Parathyroid adenoma (tissue), 2 donors: ENCODE measurements around the gene AGPAT4.
"Not testable (repeated sequence)": the region's sequence is repeated elsewhere in the genome, so short reads cannot be mapped to it uniquely, and the experiment has no call there.

Experiments used
- H2AFZ ChIP-seq: fragments of 300-600 bp; sonication (generic); one replicate; pipeline ENCODE4 v1.7.0; 2017; ENCODE audit warnings: antibody characterized with exemption, mild to moderate bottlenecking
- H3K27ac ChIP-seq: fragments of 300-600 bp; sonication (generic); one replicate; pipeline ENCODE4 v1.7.0; 2017
- H3K27me3 ChIP-seq: fragments of 300-600 bp; sonication (generic); one replicate; pipeline ENCODE4 v1.7.0; 2017; ENCODE audit warnings: low read length; ENCODE audit not compliant: control insufficient read depth, insufficient read depth
- H3K36me3 ChIP-seq: fragments of 300-600 bp; sonication (generic); one replicate; pipeline ENCODE4 v1.7.0; 2017; ENCODE audit warnings: low read length; ENCODE audit not compliant: control insufficient read depth, insufficient read depth
- H3K4me1 ChIP-seq: fragments of 300-600 bp; sonication (generic); one replicate; pipeline ENCODE4 v1.7.0; 2017; ENCODE audit warnings: control low read depth
- H3K4me2 ChIP-seq: fragments of 300-600 bp; sonication (generic); one replicate; pipeline ENCODE4 v1.7.0; 2017; ENCODE audit warnings: low read length
- H3K4me3 ChIP-seq: fragments of 300-600 bp; sonication (generic); one replicate; pipeline ENCODE4 v1.7.0; 2017; ENCODE audit warnings: low read depth, low read length
- H3K79me2 ChIP-seq: fragments of 300-600 bp; sonication (generic); one replicate; pipeline ENCODE4 v1.7.0; 2017; ENCODE audit warnings: control low read depth
- H3K9ac ChIP-seq: fragments of 300-600 bp; sonication (generic); one replicate; pipeline ENCODE4 v1.7.0; 2017; ENCODE audit warnings: mild to moderate bottlenecking
- H3K9me3 ChIP-seq: fragments of 300-600 bp; sonication (generic); one replicate; pipeline ENCODE4 v1.7.0; 2017; ENCODE audit warnings: low read length; ENCODE audit not compliant: control insufficient read depth
- CTCF ChIP-seq: fragments of 300-600 bp; sonication (generic); IDR thresholded peaks from one replicate; pipeline ENCODE4 v1.7.0; 2017; ENCODE audit warnings: antibody characterized with exemption, mild to moderate bottlenecking
- donor health status: primary hyperparathyroidism.

AGPAT4 gene

GRCh38 chr6:161273752-161274487 is at the start of gene AGPAT4:
Gene AGPAT4, minus strand, starts transcription at chr6:161274061. Its CDS starts 41,848 bp downstream, at chr6:161232213.
- Histone ChIP-seq H3K4me2 (peak within 1 kb of the TSS; percentile 77), H3K27ac (no peak within 1 kb of the TSS), H3K9ac (no peak within 1 kb of the TSS), H3K4me3 (peak within 1 kb of the TSS; percentile 53), H3K4me1 (no peaks in the 10 kb centered on the region), H2AFZ (peak within 1 kb of the TSS; percentile 54), H3K36me3 (no peaks in the 10 kb centered on the region), H3K27me3 (no peaks in the 10 kb centered on the region), H3K79me2 (no peaks in the 10 kb centered on the region), H3K9me3 (no peaks in the 10 kb centered on the region)
- TF ChIP-seq CTCF = no peak

GRCh38 chr6:161319231-161319630 is 45.4 kb upstream of the AGPAT4 start:
- H2AFZ ChIP-seq = no peak overlapping the region
- no peaks in the 10 kb centered on the region for H3K36me3 ChIP-seq
- H3K27ac ChIP-seq = no peak overlapping the region
- H3K4me3 ChIP-seq = no peak overlapping the region
- TF ChIP-seq CTCF = no peak
- H3K27me3 ChIP-seq = no peaks in the 10 kb centered on the region
- H3K4me2 ChIP-seq = no peak overlapping the region
- no peaks in the 10 kb centered on the region for H3K4me1 ChIP-seq
- no peaks in the 10 kb centered on the region for H3K79me2 ChIP-seq
- no peak overlapping the region for H3K9ac ChIP-seq
- no peaks in the 10 kb centered on the region for H3K9me3 ChIP-seq

GRCh38 chr6:161318456-161318855 is 44.6 kb upstream of the AGPAT4 start:
- H3K9me3 ChIP-seq = no peaks in the 10 kb centered on the region
- no peak overlapping the region for H2AFZ ChIP-seq
- H3K4me2 ChIP-seq = no peak overlapping the region
- TF ChIP-seq CTCF = no peak
- no peaks in the 10 kb centered on the region for H3K27me3 ChIP-seq
- H3K4me1 ChIP-seq = no peaks in the 10 kb centered on the region
- H3K27ac ChIP-seq = no peak overlapping the region
- no peak overlapping the region for H3K9ac ChIP-seq
- H3K36me3 ChIP-seq = no peaks in the 10 kb centered on the region
- H3K79me2 ChIP-seq = no peaks in the 10 kb centered on the region
- no peak overlapping the region for H3K4me3 ChIP-seq

GRCh38 chr6:161316531-161316930 is 42.7 kb upstream of the AGPAT4 start:
- Histone ChIP-seq H3K27ac (no peak overlapping the region), H3K4me1 (no peaks in the 10 kb centered on the region), H2AFZ (no peak overlapping the region), H3K27me3 (no peaks in the 10 kb centered on the region), H3K4me2 (no peak overlapping the region), H3K36me3 (no peaks in the 10 kb centered on the region), H3K79me2 (no peaks in the 10 kb centered on the region), H3K4me3 (no peak overlapping the region), H3K9me3 (no peaks in the 10 kb centered on the region), H3K9ac (no peak overlapping the region)
- no peak for TF ChIP-seq CTCF

GRCh38 chr6:161315246-161315917 is 41.5 kb upstream of the AGPAT4 start:
- not testable (repeated sequence) for H3K9me3 ChIP-seq, H3K9ac ChIP-seq, H3K36me3 ChIP-seq, H3K4me3 ChIP-seq, H2AFZ ChIP-seq, H3K27me3 ChIP-seq, H3K79me2 ChIP-seq, H3K4me1 ChIP-seq, H3K27ac ChIP-seq, H3K4me2 ChIP-seq

- not testable (repeated sequence) for H3K27ac ChIP-seq, H3K4me2 ChIP-seq, H2AFZ ChIP-seq, H3K4me3 ChIP-seq, H3K36me3 ChIP-seq, H3K79me2 ChIP-seq, H3K9me3 ChIP-seq, H3K9ac ChIP-seq, H3K27me3 ChIP-seq, H3K4me1 ChIP-seq
Observed at GRCh38 chr6:161314541-161315245, 40.8 kb upstream of the AGPAT4 start.
